WTC11 (cell line): ENCODE data around the gene GRAMD2B. TPM values are rescaled to one million over a fixed set of nuclear protein-coding genes. Genes with fewer than 3 reads are reported as not detected.
A peak's percentile ranks its signal among the peaks of the same experiment; 100 is the strongest.

Experiments
- ATAC-seq: fragments of 200-7000 bp; cut with Tn5 transposase; 2 replicates; pipeline ENCODE4 v1.10.0; 2021; ENCODE audit warnings: mild to moderate bottlenecking, moderate library complexity
- CTCF ChIA-PET: fragments of 300-600 bp; sonication (Branson Sonifier 250); formaldehyde crosslinking; loops from one replicate; lab custom pipeline; 2021; ENCODE audit warnings: antibody characterized with exemption; lab: Charles Lee
- POLR2A ChIA-PET: fragments of 350-600 bp; sonication (Branson Sonifier 250); formaldehyde crosslinking; loops from one replicate; lab custom pipeline; 2021; ENCODE audit warnings: antibody characterized with exemption; lab: Charles Lee
- DNase-seq: peaks from one replicate; pipeline ENCODE4 v3.0.0; 2021; ENCODE audit warnings: low spot score
- H3K27ac Mint-ChIP-seq: 2 replicates; pipeline ENCODE4 v1.8.0; 2021; ENCODE audit warnings: mixed read lengths
- H3K27me3 Mint-ChIP-seq: 2 replicates; pipeline ENCODE4 v1.8.0; 2021; ENCODE audit warnings: low read depth, mild to moderate bottlenecking, moderate library complexity, mixed read lengths
- H3K36me3 Mint-ChIP-seq: 2 replicates; pipeline ENCODE4 v1.8.0; 2021; ENCODE audit warnings: mixed read lengths
- H3K4me1 Mint-ChIP-seq: 2 replicates; pipeline ENCODE4 v1.8.0; 2022; ENCODE audit warnings: mixed read lengths
- H3K4me3 Mint-ChIP-seq: 2 replicates; pipeline ENCODE4 v1.8.0; 2021; ENCODE audit warnings: mild to moderate bottlenecking, moderate library complexity, mixed read lengths
- H3K9me3 Mint-ChIP-seq: 2 replicates; pipeline ENCODE4 v1.8.0; 2021; ENCODE audit warnings: mixed read lengths
- ARID4B ChIP-seq: sonication (generic); formaldehyde crosslinking; IDR thresholded peaks from 2 replicates; pipeline ENCODE4 v1.8.0; 2023; ENCODE audit warnings: missing genetic modification reagents, mild to moderate bottlenecking, borderline replicate concordance
- CBFB ChIP-seq: sonication (generic); formaldehyde crosslinking; IDR thresholded peaks from 2 replicates; pipeline ENCODE4 v1.8.1; 2022; ENCODE audit warnings: mild to moderate bottlenecking, low read depth, missing genetic modification reagents
- ERG ChIP-seq: fragments of 250-450 bp; sonication (Bioruptor Pico); IDR thresholded peaks from 2 replicates; pipeline ENCODE4 v1.8.0; 2021; ENCODE audit warnings: mild to moderate bottlenecking
- FOXK1 ChIP-seq: sonication (generic); formaldehyde crosslinking; IDR thresholded peaks from 2 replicates; pipeline ENCODE4 v1.8.0; 2022; ENCODE audit warnings: mild to moderate bottlenecking, moderate library complexity, missing genetic modification reagents
- GABPB1 ChIP-seq: sonication (generic); formaldehyde crosslinking; IDR thresholded peaks from 2 replicates; pipeline ENCODE4 v1.8.1; 2023; ENCODE audit warnings: mild to moderate bottlenecking, missing genetic modification reagents
- MAX ChIP-seq: sonication (generic); formaldehyde crosslinking; IDR thresholded peaks from 2 replicates; pipeline ENCODE4 v1.8.0; 2022; ENCODE audit warnings: mild to moderate bottlenecking, missing genetic modification reagents
- NFYB ChIP-seq: sonication (generic); formaldehyde crosslinking; conservative IDR thresholded peaks from 2 replicates; pipeline ENCODE4 v1.8.0; 2022; ENCODE audit warnings: low read depth, missing genetic modification reagents
- ZBTB21 ChIP-seq: sonication (generic); formaldehyde crosslinking; IDR thresholded peaks from 2 replicates; pipeline ENCODE4 v1.8.1; 2023; ENCODE audit warnings: mild to moderate bottlenecking, missing genetic modification reagents, borderline replicate concordance
- ZNF317 ChIP-seq: sonication (generic); formaldehyde crosslinking; IDR thresholded peaks from 2 replicates; pipeline ENCODE4 v1.8.1; 2023; ENCODE audit warnings: low read depth, mild to moderate bottlenecking, moderate library complexity, missing genetic modification reagents, borderline replicate concordance
- ZNF416 ChIP-seq: fragments of 250-450 bp; sonication (Bioruptor Pico); IDR thresholded peaks from 2 replicates; pipeline ENCODE4 v1.9.0; 2021; ENCODE audit warnings: mild to moderate bottlenecking, inconsistent platforms
- total RNA-seq: library from RNA; stranded (reverse); gene quantifications from 3 replicates; pipeline ENCODE4 v1.2.3, GENCODE V29; 2021
- TF ChIP-seq, protein P1 (sequence below): fragments of 250-450 bp; sonication (Bioruptor Pico); conservative IDR thresholded peaks from 2 replicates; pipeline ENCODE4 v1.9.0; 2021; ENCODE audit warnings: mild to moderate bottlenecking
- TF ChIP-seq, protein P2 (sequence below): sonication (generic); formaldehyde crosslinking; IDR thresholded peaks from 2 replicates; pipeline ENCODE4 v1.8.1; 2022; ENCODE audit warnings: mild to moderate bottlenecking, missing genetic modification reagents, moderate library complexity, borderline replicate concordance
- TF ChIP-seq, protein P3 (sequence below): fragments of 250-450 bp; sonication (Bioruptor Pico); IDR thresholded peaks from 2 replicates; pipeline ENCODE4 v1.9.0; 2021; ENCODE audit warnings: mild to moderate bottlenecking

Gene GRAMD2B
- total RNA-seq, 1 experiment from 2014 or later: 11.6 TPM

- CTCF ChIA-PET: interaction anchor here (0.9 to 2.6 kb wide), 3 partner anchors 8 to 53 kb away, joined by 3 to 10 read pairs (median 6); partner anchors contain the start of gene ALDH7A1
- TF ChIP-seq ZBTB21 (CRISPR knock-in tag) (no peak), ZNF416 (no peak), FOXK1 (CRISPR knock-in tag) (no peak), ARID4B (CRISPR knock-in tag) (no peak), ERG (CRISPR knock-in tag) (no peak), MAX (CRISPR knock-in tag) (no peak), CBFB (CRISPR knock-in tag) (no peak), NFYB (CRISPR knock-in tag) (no peak), ZNF317 (no peak), GABPB1 (CRISPR knock-in tag) (no peak)
- TF ChIP-seq, protein P1, sequence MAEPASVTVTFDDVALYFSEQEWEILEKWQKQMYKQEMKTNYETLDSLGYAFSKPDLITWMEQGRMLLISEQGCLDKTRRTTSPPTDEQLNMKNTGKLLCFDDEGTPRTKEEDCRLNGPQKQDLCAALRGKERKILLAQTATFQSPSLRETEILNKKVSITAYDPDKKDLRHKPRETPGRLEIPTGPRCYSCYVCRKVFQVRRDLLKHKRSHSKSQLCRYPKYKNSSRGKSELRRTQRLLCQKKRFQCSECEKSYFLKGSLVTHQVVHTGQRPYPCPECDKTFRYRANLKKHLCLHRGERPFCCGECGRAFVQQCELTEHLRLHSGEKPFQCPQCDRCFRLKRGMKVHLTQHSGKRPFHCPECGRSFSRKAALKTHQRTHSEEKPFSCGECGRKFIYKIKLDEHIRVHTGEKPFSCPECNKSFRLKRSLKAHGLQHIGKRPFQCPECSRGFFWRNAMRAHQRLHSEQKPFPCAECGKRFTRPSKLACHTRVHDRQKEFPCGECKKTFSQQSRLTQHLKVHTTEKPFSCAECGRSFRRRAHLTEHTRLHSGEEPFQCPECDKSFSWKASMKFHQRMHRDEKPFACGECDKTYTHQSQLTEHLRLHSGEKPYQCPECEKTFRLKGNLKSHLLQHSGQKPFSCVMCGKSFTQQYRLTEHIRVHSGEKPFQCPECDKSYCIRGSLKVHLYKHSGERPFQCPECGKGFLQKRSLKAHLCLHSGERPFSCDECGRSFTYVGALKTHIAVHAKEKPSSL (CRISPR knock-in tag): no peak
- TF ChIP-seq, protein P2, sequence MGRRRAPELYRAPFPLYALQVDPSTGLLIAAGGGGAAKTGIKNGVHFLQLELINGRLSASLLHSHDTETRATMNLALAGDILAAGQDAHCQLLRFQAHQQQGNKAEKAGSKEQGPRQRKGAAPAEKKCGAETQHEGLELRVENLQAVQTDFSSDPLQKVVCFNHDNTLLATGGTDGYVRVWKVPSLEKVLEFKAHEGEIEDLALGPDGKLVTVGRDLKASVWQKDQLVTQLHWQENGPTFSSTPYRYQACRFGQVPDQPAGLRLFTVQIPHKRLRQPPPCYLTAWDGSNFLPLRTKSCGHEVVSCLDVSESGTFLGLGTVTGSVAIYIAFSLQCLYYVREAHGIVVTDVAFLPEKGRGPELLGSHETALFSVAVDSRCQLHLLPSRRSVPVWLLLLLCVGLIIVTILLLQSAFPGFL (CRISPR knock-in tag): no peak
- TF ChIP-seq, protein P3, sequence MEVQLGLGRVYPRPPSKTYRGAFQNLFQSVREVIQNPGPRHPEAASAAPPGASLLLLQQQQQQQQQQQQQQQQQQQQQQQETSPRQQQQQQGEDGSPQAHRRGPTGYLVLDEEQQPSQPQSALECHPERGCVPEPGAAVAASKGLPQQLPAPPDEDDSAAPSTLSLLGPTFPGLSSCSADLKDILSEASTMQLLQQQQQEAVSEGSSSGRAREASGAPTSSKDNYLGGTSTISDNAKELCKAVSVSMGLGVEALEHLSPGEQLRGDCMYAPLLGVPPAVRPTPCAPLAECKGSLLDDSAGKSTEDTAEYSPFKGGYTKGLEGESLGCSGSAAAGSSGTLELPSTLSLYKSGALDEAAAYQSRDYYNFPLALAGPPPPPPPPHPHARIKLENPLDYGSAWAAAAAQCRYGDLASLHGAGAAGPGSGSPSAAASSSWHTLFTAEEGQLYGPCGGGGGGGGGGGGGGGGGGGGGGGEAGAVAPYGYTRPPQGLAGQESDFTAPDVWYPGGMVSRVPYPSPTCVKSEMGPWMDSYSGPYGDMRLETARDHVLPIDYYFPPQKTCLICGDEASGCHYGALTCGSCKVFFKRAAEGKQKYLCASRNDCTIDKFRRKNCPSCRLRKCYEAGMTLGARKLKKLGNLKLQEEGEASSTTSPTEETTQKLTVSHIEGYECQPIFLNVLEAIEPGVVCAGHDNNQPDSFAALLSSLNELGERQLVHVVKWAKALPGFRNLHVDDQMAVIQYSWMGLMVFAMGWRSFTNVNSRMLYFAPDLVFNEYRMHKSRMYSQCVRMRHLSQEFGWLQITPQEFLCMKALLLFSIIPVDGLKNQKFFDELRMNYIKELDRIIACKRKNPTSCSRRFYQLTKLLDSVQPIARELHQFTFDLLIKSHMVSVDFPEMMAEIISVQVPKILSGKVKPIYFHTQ: no peak
Observed at GRCh38 chr5:126542441-126542840, 119.2 kb downstream of the GRAMD2B start.

More at GRCh38 chr5:126542441-126542840, 119.2 kb downstream of the GRAMD2B start:
- no peak overlapping the region for H3K4me3 Mint-ChIP-seq
- peaks cover 4% of the 10 kb centered on the region; the same call in 1 of the 2 replicates for H3K4me1 Mint-ChIP-seq
- POLR2A ChIA-PET: no interaction called here
- H3K36me3 Mint-ChIP-seq: peaks cover 17% of the 10 kb centered on the region
- H3K27ac Mint-ChIP-seq: peak overlapping the region; percentile 10; the same call in 1 of the 2 replicates
- no peaks in the 10 kb centered on the region for H3K9me3 Mint-ChIP-seq
- H3K27me3 Mint-ChIP-seq: no peaks in the 10 kb centered on the region
- ATAC-seq (no peak), DNase-seq (no peak)
